Measurements from ENCODE around the gene OR5AU1.

The OR5AU1 gene

DNA sequence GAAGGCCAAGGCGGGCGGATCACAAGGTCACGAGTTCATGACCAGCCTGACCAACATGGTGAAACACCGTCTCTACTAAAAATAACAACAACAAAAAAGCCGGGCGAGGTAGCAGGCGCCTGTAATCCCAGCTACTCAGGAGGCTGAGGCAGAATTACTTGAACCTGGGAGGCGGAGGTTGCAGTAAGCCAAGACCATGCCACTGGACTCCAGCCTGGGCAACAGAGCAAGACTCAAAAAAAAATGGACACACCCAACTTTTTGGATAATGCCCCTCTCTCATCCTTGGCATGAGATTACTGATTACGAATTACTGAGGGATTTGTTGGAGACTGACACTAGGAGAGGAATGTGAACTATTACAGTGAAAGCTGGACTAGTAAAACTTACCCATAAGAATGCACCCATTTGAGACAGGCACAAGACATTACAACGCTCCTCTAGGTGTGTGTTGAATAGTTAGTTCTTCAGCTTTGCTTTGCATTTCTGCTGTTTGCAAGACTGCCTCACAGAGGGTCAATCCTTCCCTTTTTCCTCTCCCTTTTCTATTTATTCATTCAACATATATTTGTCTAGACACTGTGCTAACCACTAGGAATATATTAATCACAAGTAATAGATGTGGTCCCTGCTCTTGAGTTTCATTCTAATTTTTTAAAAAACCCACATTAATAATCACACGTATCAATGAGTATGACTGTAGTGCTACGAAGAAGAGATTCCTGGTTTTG, 46.0 kb upstream of the OR5AU1 start:
- TF ChIP-seq, protein P1, sequence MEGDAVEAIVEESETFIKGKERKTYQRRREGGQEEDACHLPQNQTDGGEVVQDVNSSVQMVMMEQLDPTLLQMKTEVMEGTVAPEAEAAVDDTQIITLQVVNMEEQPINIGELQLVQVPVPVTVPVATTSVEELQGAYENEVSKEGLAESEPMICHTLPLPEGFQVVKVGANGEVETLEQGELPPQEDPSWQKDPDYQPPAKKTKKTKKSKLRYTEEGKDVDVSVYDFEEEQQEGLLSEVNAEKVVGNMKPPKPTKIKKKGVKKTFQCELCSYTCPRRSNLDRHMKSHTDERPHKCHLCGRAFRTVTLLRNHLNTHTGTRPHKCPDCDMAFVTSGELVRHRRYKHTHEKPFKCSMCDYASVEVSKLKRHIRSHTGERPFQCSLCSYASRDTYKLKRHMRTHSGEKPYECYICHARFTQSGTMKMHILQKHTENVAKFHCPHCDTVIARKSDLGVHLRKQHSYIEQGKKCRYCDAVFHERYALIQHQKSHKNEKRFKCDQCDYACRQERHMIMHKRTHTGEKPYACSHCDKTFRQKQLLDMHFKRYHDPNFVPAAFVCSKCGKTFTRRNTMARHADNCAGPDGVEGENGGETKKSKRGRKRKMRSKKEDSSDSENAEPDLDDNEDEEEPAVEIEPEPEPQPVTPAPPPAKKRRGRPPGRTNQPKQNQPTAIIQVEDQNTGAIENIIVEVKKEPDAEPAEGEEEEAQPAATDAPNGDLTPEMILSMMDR (IDR thresholded peaks at IDR 0.05; ENCODE audit: low read depth, low read length): no peak
- no peak overlapping the region for H3K4me3 ChIP-seq (ENCODE audit: low read depth, low read length)
- in situ Hi-C loops (cut with HindIII; ENCODE audit: low sequenced_read_pairs): no loop called here
- no peak for DNase-seq (ENCODE audit: low read depth, low spot score)

DNA sequence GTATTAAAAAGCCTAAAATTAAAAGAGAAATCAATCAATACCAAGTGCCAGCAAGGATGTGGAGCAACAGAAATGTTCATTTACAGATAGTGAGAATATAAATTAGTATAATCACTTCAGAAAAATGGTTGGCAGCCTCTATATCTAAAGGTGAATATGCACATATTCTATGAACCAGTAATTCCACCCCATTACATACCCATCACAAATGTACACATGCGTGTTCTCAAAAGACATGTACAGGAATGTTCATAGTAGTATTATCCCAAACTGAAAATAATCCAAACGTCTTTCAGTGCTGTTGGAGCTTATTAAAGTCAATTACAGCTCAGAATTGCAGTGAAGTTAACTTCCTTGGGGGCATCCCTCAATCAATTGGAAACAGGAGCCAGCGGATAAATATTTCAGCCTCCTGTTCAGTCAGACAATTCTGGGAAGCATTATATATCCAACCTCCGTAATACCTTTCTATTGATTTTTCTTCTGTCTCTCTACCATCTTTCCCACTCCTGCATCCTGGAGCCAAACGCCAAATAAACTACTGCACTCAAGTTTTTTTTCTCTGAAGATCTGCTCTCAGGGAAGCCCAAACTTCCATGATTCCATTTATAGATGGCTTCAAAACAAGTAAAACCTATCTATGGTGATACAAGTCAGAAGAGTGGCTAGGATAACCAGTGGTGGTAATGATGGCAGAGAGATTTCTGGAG, 45.0 kb upstream of the OR5AU1 start:
- TF ChIP-seq, protein P1 (IDR thresholded peaks at IDR 0.05; ENCODE audit: low read depth, low read length): no peak
- DNase-seq (ENCODE audit: low read depth, low spot score): no peak
- no peak overlapping the region for H3K4me3 ChIP-seq (ENCODE audit: low read depth, low read length)
- in situ Hi-C loops (cut with HindIII; ENCODE audit: low sequenced_read_pairs): no loop called here

DNA sequence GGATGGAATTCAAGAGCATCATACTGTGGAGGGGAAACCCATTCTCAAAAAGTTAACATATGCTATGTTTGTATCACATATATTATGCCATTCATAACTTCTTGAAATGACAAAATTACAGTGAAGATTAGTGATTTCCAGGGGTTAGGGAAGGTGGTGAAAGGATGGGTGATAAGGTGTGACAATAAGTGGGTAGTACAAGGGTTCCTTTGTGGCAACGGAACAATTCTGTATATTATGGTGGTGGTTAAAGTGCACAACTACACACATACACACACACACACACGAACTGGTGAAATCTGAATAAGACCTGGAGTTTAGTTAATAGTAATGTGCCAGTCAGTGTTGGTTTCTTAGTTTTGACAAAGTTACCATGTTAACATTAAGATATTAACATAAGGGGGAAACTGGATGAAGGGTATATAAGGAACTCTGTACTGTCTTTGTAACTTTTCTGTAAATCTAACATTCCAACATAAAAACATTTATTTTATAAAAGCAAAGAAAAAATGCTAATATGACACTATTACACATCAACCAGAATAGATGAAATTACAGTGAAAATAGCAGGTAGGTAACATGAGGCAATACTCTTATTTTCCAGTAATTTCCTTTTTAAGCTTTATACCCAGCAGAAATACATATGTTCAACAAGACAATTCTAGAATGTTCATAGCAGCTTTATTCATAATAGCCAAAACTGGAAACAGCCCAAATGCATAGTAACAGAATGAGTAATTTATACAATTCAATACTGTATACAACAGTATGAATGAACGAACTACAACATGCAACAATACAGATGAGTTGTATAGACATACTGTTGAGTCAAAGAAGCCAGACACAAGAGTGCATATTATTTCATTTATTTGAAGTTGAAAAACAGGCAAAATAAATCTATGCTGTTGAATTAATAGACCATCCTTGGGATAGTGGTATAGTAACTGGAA, 44.0 kb upstream of the OR5AU1 start:
- in situ Hi-C loops (cut with HindIII; ENCODE audit: low sequenced_read_pairs): no loop called here
- H3K4me3 ChIP-seq (ENCODE audit: low read depth, low read length): no peak overlapping the region
- no peak for DNase-seq (ENCODE audit: low read depth, low spot score)
- TF ChIP-seq, protein P1 (IDR thresholded peaks at IDR 0.05; ENCODE audit: low read depth, low read length): no peak

DNA sequence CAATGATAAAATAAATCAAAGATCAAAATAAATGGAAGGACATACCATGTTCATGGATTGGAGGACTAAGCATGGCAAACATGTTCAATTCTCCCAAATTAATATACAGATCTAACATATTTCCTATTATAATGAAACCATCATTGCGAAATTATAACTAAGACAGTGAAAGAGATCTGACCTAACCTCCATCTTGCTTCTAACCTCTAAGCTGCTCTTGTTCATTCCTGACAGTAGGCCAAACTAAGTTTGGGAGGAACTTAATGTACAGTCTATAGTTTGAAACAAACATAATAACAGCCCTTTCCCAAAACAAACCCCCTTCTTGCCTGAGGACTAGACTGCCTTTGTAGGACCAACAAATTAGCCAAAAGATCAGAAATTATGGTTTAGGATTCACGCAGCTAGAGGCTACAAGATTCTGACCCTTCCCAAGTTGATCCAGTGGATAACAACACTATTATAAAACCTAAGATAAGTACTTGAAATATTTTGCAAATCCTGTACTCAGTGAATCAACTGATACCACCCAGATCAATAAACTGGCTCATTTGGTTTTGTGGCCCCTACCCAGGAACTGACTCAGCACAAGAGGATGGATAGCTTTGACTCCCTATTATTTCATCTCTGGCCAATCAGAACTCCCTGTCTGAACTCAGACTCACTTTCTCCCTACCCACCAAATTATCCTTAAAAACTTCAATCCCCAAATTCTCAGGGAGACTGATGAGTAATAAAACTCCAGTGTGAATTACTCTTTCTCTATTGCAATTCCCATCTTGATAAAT, 41.7 kb upstream of the OR5AU1 start:
- no peak overlapping the region for H3K4me3 ChIP-seq (ENCODE audit: low read depth, low read length)
- TF ChIP-seq, protein P1 (IDR thresholded peaks at IDR 0.05; ENCODE audit: low read depth, low read length): no peak
- in situ Hi-C loops (cut with HindIII; ENCODE audit: low sequenced_read_pairs): no loop called here
- peak; percentile 25 for DNase-seq (ENCODE audit: low read depth, low spot score)

DNA sequence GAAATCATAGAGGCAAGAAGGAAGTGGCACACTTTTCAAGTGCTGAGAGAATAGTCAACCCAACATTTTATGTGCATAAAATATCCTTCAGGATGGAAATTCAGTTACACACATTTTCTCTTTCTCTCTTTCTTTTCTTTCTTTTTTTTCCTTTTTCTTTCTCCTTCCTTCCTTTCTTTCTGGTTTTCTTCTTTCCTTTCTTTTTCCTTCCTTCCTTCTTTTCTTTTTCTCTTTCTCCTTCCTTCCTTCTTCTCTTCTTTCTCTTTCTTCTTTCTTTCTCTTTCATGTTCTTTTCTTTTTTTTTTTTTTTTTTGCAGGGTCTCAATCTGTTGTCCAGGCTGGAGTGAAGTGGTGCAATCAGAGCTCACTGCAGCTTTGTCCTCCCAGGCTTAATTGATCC, 38.7 kb upstream of the OR5AU1 start:
- in situ Hi-C loops (cut with HindIII; ENCODE audit: low sequenced_read_pairs): no loop called here
- TF ChIP-seq, protein P1 (IDR thresholded peaks at IDR 0.05; ENCODE audit: low read depth, low read length): no peak
- no peak overlapping the region for H3K4me3 ChIP-seq (ENCODE audit: low read depth, low read length)
- DNase-seq (ENCODE audit: low read depth, low spot score): no peak

Measured in astrocyte of the spinal cord (primary cell).